Esophagus squamous epithelium (tissue), 5 donors: Measurements from ENCODE around the gene RPL35A. TPM values are rescaled to one million over a fixed set of nuclear protein-coding genes. Genes with fewer than 3 reads are reported as not detected.
"Not testable (repeated sequence)": the region's sequence is repeated elsewhere in the genome, so short reads cannot be mapped to it uniquely, and the experiment has no call there.

ENCODE experiments used
- DNase-seq: peaks from one replicate; lab custom pipeline; 2025; lab: John Stamatoyannopoulos, UW
- H3K27ac ChIP-seq, 4 donors: fragments of 200-600 bp; sonication (generic); one replicate each; pipeline ENCODE4 v1.5.1; 2016 to 2019; ENCODE audit warnings: mild to moderate bottlenecking in 1 of 4
- H3K27me3 ChIP-seq, 4 donors: fragments of 200-600 bp; sonication (generic); 1 replicate in 3 of 4; 2 replicates in 1 of 4; pipeline versions ENCODE4 v1.5.1 to v1.6.0; 2017 to 2021; ENCODE audit warnings: antibody characterized with exemption in 1 of 4
- H3K36me3 ChIP-seq, 3 donors: fragments of 200-600 bp; sonication (generic); one replicate each; pipeline ENCODE4 v1.5.1; 2016 to 2019
- H3K4me1 ChIP-seq, 3 donors: fragments of 200-600 bp; sonication (generic); one replicate each; pipeline ENCODE4 v1.5.1; 2017 to 2019
- H3K4me3 ChIP-seq, 4 donors: fragments of 200-600 bp; sonication (generic); 1 replicate in 3 of 4; 2 replicates in 1 of 4; pipeline ENCODE4 v1.5.1; 2016 to 2019; ENCODE audit warnings: mild to moderate bottlenecking in 2 of 4, moderate library complexity in 1 of 4
- H3K9me3 ChIP-seq, 3 donors: fragments of 200-600 bp; sonication (generic); one replicate each; pipeline ENCODE4 v1.5.1; 2016 to 2019
- POLR2A ChIP-seq, 4 donors: fragments of 450-650 bp; IDR thresholded peaks; one replicate each; pipeline ENCODE4 v1.6.1; 2017; ENCODE audit warnings: antibody characterized with exemption in 4 of 4, mild to moderate bottlenecking in 4 of 4, moderate library complexity in 3 of 4
- WGBS, 2 donors: methylation state at CpG; one replicate each; pipeline ENCODE4 v1.1.5; 2018; 5-methylcytosine and 5-hydroxymethylcytosine counted together
- intact Hi-C: fragments of 100-400 bp; cut with DNase I; formaldehyde crosslinking; loops from one replicate; pipeline ENCODE4 v1.15.0; 2022
- total RNA-seq, 4 donors: library from RNA; depleted of rRNA; stranded (reverse); fragments of >200 nt; gene quantifications; one replicate each; pipeline ENCODE4 v1.1.0, GENCODE V29; 2016
- TF ChIP-seq, protein P1 (sequence below), 6 experiments: fragments of 450-650 bp in 4 of 6; fragments of 200-600 bp in 2 of 6; sonication (generic) in 2 of 6; IDR thresholded peaks; one replicate each; pipeline ENCODE4 v1.5.1; 2016 to 2019; ENCODE audit warnings: antibody characterized with exemption in 6 of 6, mild to moderate bottlenecking in 4 of 6, moderate library complexity in 4 of 6
- donor health status: DM: yes; HTN: yes; CAD: no.

Gene RPL35A
- total RNA-seq, 4 donors from 2014 or later = 495 to 880 (median 705) TPM

GRCh38 chr3:197963019-197963637, 13.1 kb downstream of the RPL35A start:
- Histone ChIP-seq H3K9me3 (peaks cover 0 to 8% (median 0%) of the 10 kb centered on the region in 3 donors), H3K27ac (no peak overlapping the region), H3K4me3 (no peak overlapping the region), H3K27me3 (no peaks in the 10 kb centered on the region), H3K36me3 (no peaks in the 10 kb centered on the region), H3K4me1 (peaks cover 15 to 29% (median 15%) of the 10 kb centered on the region in 3 donors)
- TF ChIP-seq, protein P1, sequence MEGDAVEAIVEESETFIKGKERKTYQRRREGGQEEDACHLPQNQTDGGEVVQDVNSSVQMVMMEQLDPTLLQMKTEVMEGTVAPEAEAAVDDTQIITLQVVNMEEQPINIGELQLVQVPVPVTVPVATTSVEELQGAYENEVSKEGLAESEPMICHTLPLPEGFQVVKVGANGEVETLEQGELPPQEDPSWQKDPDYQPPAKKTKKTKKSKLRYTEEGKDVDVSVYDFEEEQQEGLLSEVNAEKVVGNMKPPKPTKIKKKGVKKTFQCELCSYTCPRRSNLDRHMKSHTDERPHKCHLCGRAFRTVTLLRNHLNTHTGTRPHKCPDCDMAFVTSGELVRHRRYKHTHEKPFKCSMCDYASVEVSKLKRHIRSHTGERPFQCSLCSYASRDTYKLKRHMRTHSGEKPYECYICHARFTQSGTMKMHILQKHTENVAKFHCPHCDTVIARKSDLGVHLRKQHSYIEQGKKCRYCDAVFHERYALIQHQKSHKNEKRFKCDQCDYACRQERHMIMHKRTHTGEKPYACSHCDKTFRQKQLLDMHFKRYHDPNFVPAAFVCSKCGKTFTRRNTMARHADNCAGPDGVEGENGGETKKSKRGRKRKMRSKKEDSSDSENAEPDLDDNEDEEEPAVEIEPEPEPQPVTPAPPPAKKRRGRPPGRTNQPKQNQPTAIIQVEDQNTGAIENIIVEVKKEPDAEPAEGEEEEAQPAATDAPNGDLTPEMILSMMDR (IDR thresholded peaks at IDR 0.05) = no peak
- no peak for TF ChIP-seq POLR2A (IDR thresholded peaks at IDR 0.05)
- WGBS, 2 donors = 73 to 92% methylated on average over 5 of the region's 5 CpGs
- DNase-seq = no peak
- intact Hi-C loops = no loop called here

GRCh38 chr3:197967337-197967989, 17.5 kb downstream of the RPL35A start:
- 89 to 93% methylated on average over 6 to 8 of the region's 8 CpGs for WGBS, 2 donors
- H3K27ac ChIP-seq, H3K36me3 ChIP-seq, H3K4me1 ChIP-seq, H3K4me3 ChIP-seq, intact Hi-C loops, H3K27me3 ChIP-seq, DNase-seq: not testable (repeated sequence)
- peaks cover 0 to 11% (median 0%) of the 10 kb centered on the region in 3 donors for H3K9me3 ChIP-seq

DNA sequence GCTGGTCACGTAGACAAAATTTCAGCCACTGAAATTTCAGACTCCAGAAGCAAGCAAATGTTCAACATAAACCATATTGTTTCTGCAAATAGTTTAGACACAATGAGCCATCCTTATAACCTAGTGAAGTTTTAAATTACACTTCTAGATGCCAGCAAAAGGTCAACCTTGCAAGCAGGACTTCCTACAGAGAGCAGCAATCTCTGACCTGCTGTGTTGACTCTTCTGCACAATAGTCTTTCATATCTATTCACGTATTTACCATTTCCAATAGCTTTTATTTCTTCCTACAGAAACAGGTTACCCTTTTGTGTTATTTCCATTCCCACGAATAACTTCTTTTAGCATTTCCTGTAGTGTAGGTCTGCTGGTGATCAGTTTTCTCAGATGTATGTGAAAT, 20.6 kb downstream of the RPL35A start:
- Histone ChIP-seq H3K4me3 (no peak overlapping the region), H3K27me3 (no peaks in the 10 kb centered on the region), H3K36me3 (peaks cover 0 to 12% (median 0%) of the 10 kb centered on the region in 3 donors), H3K27ac (no peak overlapping the region), H3K9me3 (peaks cover 0 to 11% (median 0%) of the 10 kb centered on the region in 3 donors), H3K4me1 (no peaks in the 10 kb centered on the region)
- TF ChIP-seq, protein P1 (IDR thresholded peaks at IDR 0.05) = no peak
- TF ChIP-seq POLR2A (IDR thresholded peaks at IDR 0.05) = no peak
- 62 to 79% methylated on average over 3 of the region's 3 CpGs for WGBS, 2 donors
- intact Hi-C loops = no loop called here
- DNase-seq = no peak

DNA sequence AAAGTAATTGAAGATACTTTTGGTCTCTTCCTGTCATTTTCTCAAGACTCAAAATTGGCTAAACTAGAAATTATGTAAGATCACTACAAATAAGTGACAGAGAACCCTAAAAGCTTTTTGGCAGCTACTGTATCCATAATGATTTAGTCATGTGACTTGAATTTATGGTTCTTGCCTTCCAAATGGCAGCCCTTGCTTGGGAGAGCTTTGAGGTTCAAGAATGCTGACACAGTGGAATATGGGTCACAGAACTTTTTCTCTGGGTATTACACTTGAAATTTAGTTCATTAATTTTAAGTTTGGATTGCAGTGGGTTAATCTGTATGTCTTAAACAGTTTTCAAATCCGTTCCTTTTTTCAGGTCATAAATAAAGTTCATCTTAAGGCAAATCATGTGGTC, 24.0 kb downstream of the RPL35A start:
- H3K27ac ChIP-seq = no peak overlapping the region
- TF ChIP-seq POLR2A (IDR thresholded peaks at IDR 0.05) = no peak
- TF ChIP-seq, protein P1 (IDR thresholded peaks at IDR 0.05) = no peak
- 67% methylated on average over 1 of the region's 1 CpG for WGBS, 2 donors
- intact Hi-C loops = no loop called here
- H3K4me1 ChIP-seq = no peaks in the 10 kb centered on the region
- no peaks in the 10 kb centered on the region for H3K27me3 ChIP-seq
- peaks cover 0 to 31% (median 0%) of the 10 kb centered on the region in 3 donors for H3K36me3 ChIP-seq
- DNase-seq = no peak
- peaks cover 0 to 3% (median 0%) of the 10 kb centered on the region in 3 donors for H3K9me3 ChIP-seq
- H3K4me3 ChIP-seq = no peak overlapping the region

- Histone ChIP-seq H3K4me3 (no peak overlapping the region), H3K36me3 (peaks cover 0 to 33% (median 0%) of the 10 kb centered on the region in 3 donors), H3K27me3 (no peaks in the 10 kb centered on the region), H3K9me3 (peaks cover 0 to 3% (median 0%) of the 10 kb centered on the region in 3 donors), H3K4me1 (no peaks in the 10 kb centered on the region), H3K27ac (no peak overlapping the region)
- intact Hi-C loops = no loop called here
- DNase-seq = no peak
- WGBS, 2 donors = 98% methylated on average over 8 of the region's 8 CpGs
- no peak for TF ChIP-seq POLR2A (IDR thresholded peaks at IDR 0.05)
- TF ChIP-seq, protein P1 (IDR thresholded peaks at IDR 0.05) = no peak
These were observed 25.3 kb downstream of the RPL35A start for GRCh38 chr3:197975311-197975710.
